GM21737 (cell line): ENCODE results near the gene EVA1A.

ENCODE experiments used
- ATAC-seq: cut with Tn5 transposase; IDR thresholded peaks from one replicate; pipeline ENCODE4 v1.9.1; 2021; ENCODE audit warnings: mild to moderate bottlenecking, moderate library complexity; ENCODE audit not compliant: unreplicated experiment

EVA1A gene

DNA sequence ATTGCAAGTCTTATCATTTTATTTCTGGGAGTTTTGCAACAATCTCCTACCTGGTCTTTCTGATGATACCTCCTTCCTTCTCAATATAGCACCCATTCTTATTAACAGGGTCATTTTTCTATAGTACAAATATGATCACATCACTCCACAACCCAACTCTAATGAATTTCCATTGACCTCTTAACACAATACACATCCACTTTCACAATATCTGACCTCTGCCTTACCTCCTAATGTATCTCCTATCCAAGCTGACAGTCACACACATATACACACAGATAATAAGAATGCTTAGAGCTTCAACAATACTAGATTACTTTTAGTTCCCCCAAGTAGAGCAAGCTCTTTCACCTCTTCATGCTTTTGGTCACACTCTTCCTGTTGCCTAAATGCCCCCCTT is 40.9 kb downstream of the EVA1A start:
- ATAC-seq: no peak

DNA sequence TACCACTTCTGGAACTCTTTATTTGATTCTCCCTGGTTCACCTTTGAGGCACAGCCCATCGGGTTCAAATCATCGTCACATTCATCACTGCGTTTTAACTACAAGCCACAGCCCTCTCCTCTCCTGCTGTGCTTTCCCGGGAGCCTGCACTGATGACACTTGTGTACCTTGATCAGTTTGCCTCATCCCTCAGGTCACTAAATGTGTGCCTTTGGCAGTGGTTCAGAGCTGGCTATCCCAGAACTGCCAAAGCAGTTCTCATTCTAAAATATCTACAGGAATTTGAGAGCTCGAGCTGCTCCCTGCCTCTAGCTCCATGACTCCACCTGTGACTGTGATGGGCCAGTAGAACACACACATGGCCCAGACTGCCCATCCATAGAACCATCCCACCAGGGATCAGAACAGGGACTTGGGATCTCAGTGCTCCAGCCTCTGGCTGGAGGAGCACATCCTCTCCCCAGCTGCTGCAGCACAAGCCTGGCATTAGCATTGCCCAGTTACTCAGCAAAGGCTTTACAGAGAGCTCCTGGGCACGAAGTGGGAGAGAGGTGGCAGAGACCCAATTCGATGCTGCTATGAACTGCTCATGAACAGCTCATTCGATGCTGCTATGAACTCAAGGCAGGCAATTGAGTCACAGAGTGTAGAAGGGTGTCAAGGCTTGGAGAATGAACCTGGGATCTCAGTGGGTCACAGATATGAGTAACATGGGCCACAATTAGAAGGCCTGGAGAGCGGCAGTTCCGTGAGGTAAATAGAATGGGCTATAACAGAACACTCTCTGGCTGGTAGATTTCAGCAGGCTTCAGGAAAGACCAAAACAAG is 41.9 kb downstream of the EVA1A start:
- no peak for ATAC-seq

DNA sequence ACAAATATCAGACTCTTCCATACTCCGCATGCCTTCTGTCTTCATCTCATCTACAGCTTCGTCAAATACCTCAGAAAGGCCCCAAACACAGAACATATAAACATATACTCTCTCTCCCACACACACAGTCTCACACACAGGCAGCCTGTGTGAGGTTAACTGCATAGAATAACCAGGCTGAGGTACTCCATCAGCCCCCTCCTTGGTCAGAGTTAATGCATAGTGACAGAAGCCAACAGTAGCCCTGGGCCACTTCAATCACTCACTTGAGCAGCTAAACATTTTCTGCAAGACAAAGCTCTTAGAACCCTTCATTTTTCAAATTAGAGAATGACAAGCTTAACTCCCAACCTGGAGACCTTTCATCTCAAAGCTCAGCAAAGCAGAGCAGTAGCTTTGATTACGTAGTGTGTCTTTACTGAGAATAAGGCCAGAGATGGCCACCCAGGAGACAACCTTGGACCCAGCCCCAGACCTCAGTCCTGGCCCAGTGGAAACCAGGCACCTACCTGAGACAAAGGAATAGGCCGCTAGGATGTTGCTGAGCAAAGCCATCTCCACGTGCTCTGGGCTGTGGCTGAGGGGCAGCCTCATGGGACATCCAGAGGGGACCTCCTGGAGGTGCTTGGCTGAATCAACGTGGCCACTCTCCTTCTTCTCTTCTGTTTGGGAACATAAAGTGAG is 43.0 kb downstream of the EVA1A start:
- no peak for ATAC-seq

DNA sequence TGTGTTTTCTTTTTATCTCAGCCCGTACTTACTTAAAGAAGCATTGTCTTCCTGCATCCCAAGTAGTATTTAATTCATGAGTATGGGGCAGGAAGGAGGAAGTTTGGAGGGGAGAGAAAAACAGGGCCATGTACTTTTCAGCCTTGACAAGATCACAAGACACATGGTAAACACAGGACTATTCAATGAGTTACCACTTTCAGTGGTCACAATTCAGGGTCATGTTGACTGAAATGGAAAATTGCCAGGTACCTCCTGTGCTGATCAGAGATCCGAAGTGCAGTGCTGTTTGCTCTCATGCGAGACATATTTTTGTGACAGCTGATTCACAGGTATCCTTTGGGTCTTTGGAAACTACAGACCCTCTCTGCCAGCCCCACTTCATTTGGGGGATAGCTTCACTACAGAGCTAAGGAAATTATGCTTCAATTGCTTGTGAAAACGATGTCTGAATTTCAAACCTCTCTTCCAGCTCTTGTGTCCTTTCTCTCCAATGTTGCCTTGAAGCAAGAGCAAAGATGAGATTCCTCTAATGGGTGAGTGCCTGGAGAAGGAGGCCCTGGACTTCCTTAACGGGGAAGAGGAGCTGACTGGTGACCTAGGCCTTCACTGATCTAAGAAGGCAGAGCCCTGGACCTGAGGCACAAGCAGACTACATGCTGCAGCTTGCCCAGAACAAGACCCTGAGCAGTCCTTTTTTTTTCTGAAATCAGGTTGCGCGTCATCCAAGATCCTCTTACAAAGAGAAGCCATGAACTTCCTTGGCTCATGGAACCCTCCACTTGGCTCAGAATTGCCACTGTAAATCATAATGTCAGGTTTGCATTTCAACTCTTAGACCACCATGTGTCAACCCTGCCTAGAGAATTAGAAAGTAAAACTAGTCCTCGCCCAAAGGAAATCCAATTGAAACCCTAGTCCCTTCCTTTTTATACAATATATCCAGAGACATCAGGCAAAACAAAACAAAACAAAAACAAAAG is 44.1 kb downstream of the EVA1A start:
- no peak for ATAC-seq

DNA sequence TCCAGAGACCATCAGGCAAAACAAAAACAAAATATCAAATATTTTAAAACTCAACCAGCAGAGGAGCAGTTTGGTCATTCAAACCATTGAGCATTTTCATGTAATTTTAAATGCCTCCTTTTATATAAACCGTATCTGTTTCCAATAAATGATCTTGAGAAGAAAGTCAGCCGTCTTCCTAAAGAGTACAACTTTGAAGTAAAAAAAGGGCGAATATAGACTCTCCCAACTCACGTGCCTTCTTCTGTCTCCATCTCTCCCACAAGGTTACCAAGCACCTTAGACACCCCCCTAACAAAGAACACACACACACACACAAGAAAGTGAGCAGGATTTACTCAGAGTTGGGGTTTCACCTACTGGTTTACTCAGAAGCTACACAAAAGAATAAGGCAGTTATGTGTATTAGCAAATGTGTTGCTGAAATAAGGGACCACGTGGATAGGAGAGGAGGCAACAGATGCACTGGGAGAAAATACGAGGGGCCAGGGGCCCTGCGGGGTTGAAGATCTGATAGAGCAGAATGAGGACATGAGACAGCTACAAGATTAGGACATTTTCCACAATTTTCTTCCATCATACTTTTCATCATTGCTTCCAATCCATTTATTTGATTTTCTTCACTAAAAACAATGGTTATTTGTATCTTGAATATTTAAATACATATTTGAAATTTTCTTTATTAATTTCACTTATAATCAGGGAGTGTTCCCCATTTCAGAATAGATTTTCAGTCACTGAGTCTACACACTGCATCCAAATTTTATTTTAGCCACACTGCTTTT is 45.0 kb downstream of the EVA1A start:
- ATAC-seq: no peak

DNA sequence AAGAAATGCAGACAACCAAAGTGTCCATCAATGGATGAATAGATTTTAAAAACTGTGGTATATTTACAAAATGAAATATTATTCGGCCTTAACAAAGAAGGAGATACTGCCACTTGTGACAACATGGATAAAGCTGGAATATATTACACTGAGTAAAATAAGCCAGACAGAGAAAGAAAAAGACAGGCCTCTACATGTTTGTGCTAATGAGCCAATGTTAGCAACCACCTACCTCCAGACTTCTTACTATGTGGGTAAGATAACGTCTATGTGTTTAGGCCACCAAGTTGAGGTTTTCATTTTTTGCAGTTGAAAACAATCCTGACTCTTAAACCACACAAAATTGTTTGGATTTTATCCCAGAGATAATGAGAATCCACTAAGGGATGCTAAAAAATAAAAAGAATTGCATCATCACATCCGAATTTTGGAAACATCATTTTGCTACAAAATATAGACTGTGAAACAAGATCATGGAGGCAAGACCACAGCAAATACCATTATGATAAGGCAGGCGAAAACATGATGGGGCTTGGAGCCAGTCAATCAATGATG is 47.0 kb downstream of the EVA1A start:
- ATAC-seq: no peak

DNA sequence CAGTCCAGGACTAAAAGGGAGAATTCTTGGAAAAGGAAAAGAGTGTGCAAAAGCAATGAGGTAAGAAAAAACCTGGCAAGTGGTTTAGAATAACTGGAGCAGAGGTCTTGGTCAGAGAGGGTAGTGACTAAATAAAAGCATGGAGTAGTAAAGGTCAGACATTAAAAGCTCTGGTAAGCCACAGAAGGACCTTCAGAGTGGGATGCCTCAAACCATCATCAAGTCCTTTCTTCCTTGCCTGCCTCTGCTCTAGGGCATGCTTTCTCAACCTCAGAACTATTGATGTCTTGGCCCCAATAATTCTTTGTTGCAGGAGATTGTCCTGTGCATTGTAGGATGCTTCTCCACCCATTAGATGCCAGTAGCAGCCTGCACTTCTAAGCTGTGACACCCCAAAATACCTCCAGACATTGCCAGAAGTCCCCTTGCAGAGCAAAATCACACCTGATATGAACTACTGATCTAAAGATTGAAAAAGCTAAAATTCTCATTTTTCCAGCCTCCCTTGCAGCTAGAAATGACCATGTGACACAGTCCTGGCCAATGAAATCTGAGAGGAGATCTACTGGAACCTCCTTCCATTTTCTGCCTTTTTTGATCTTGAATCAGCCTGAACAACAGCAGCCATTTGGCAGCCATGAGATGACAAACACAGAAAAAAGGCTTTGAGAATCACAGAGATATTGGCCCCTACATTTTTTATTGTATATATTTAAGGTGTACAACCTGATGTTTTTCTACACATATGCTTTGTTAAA is 48.1 kb downstream of the EVA1A start:
- ATAC-seq: no peak

DNA sequence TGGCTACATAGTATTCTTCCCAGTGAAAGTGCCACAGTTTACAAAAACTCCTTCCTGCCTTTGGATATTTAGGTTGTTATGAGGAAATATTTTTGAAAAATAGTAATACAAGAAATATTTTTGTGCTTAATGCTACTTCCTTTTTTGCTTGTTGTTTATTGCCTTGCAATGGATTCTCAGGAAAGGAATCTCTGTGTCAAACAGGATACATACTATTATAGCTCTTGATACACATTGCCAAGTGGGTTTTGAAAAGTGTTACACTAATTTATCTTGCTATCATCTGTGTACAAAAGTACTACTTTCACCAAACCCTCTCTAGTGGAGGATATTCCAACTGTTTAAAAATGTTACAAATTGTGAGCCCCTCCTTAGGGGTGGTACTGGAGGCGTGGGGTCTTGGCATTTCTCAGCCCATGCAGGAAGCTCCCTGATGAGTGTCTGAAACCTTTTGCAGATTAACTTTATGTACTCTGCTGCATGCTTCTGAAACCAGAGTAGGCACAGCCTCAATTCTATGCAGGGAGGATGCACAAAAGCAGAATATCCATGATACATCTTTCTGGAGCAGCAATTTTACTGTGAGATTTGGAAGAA is 54.5 kb downstream of the EVA1A start:
- ATAC-seq: no peak

DNA sequence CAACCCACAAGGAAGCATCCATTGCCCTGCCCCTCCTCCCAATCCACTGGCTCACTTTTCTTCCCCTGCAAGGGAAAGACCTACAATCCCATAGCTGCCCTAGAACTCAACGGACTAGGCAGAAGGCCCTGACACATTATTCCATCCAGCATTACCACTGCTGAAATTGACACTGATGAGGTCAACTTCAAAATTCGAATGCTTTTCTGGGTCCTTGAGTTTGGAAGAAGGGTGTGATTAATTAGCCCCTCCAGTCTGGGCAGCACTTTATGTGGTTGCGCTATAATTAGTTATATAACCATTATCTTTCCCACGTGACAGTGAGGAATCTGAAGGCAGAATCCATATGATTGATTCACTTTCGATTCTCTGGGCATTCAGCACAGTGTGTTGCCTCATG is 55.7 kb downstream of the EVA1A start:
- ATAC-seq: no peak

DNA sequence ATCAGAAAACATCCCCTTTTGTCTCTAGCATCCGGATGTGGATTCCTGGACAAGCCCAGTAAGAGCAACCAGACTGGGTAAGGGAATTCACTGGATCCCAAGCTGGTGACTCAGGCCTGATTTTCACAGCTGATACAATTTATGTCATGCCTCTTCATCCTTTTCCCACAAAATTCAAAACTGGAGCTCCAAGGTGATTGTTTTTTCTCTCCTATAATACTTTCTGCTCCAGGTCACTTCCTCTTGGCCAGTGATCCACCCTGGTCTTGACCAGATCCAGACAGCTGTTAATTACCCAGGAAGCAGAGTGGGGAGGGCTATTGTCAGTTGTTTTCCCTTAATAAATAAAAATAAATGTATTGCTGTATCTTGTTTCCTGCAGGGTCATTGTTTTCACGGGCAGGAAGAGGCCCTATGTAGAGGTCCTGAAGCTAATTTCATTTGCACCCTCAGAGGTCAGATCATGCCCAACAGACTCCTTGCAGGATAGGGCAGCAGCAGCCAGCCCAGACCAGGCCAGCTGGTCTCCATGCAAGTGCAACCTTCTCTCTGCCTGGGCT is 57.6 kb downstream of the EVA1A start:
- ATAC-seq: no peak

DNA sequence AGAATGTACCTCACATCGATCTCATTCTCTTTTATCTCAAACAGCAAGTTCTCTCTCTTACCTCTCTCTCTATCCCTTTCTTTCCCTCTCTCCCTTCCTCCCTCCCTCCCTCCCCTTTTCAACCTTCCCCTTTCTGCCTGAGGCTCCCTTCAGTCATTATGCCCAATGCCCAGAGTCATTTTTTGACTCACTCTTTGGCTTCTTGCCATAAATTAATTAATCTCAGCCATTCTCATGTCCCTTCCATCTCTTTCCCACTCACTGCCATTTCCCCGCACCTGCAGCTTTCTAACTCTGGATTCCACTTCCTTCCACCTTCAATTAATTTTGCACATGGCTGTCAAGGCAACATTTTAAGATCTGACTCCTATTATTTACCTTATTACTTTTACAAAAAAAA is 60.1 kb downstream of the EVA1A start:
- no peak for ATAC-seq

DNA sequence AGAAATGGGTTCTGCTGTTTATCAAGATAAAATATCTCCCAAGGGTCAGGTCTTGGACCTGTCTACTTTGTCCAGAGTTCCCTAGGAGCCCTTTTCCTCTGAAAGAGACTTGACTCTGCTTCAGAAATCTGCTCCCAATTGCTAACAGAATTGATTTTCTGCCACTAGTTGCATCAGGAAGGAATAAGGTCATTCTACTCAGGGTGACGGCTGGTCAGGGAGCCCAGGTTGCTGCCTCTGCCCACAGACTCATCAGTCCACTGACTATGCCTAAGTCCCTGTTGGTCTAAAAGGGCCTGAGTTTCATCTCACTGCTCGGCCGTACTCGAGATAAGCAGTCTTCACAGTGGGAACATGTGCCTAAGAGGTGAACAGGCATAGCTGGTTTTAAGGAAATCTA is 61.2 kb downstream of the EVA1A start:
- no peak for ATAC-seq

DNA sequence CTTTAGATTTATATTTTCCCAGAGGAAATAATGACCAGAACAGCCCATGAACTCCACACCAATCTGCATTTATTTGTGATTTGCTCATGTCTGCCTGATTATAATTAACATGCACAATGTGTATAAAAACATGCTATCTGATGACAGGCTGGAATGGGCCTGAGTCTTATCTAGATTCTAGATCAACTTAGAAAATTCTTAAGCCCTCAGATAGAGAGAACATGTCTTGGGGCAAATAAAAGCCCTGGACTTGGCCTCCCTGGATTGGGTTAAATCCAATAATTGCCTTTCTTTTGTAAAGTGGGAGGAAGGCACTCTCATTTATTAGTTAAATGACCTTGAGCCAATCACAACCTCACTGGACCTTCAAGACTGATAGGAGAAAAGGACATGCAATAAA is 61.8 kb downstream of the EVA1A start:
- ATAC-seq: no peak

DNA sequence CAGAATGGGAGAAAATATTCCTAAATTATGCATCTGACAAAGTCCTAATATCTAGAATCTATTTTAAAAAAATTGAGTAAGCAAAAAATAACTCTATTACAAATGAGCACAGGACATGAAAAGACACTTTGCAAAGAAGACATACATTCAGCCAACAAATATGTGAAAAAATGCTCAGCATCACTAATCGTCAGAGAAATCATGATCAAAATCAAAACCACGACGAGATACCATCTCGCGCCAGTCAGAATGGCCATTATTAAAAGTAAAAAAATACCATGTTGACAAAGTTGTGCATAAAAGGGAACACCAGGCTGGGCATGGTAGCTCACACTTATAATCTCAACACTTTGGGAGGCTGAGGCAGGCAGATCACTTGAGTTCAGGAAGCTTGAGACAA is 63.5 kb downstream of the EVA1A start:
- ATAC-seq: no peak

DNA sequence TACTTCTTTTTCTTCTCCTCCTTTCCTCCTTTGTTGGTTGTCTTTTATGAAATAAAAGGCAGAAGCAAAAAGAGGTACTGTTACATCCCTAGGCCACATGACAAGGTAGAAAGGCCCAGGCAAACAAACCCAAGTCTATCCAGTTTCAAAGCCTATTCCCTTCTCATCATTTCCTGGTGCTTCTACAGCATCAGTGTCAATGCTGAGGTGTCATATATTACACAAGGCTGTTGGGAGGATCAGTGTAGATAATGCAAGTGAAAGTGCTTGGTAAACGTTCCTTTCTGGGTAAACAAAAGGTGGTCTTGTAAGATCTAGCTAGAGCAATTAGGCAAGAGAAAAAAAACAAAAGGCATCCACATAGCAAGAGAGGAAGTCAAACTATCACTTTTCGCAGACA is 64.9 kb downstream of the EVA1A start:
- ATAC-seq: no peak

DNA sequence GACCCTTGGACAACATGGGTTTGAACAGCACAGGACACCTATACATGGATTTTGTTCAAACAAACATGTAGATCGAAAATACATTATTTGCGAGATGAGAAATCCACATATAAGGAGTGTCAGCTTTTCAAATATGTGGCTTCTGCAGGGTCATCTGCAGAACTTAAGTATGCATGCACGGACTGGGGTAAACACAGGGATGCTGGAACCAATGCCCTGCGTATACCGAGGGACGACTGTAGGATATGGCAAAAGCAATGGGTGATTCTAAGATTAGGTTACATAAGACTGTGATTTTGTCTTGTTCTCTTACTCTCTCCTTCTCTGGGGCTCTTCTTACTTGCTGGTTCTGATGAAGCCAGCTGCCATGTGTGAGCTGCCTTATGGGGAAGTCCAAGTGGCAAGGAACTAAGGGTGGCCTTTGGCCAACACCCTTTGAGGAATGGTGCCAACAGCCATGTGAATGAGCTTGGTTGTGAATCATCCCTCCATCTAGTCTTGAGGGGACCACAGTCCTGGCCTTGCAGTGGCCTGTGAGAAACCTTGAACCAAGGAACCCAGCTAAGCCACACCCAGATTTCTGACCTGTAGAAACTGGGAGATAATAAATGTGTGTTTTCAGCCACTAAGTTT is 66.5 kb downstream of the EVA1A start:
- ATAC-seq: no peak

DNA sequence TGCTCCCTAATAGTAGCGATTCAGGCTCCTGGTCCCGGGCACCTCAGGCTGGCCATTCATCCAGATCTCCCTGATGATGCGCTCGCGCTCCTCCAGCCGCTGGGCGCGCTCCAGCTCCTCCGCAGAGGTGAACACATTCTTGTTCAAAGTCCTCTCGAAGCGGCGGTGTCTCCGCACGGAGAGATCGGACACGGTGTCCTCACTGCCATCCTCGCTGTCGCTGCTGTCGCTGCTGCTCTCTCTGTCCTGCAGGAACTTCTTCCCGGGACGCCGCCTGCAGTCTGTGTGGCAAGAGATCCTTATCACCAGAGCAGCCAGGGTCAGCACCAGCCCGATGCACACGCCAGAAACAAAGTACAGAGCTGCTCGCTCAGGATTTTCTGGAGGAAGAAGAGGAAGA is 67.5 kb downstream of the EVA1A start:
- no peak for ATAC-seq

DNA sequence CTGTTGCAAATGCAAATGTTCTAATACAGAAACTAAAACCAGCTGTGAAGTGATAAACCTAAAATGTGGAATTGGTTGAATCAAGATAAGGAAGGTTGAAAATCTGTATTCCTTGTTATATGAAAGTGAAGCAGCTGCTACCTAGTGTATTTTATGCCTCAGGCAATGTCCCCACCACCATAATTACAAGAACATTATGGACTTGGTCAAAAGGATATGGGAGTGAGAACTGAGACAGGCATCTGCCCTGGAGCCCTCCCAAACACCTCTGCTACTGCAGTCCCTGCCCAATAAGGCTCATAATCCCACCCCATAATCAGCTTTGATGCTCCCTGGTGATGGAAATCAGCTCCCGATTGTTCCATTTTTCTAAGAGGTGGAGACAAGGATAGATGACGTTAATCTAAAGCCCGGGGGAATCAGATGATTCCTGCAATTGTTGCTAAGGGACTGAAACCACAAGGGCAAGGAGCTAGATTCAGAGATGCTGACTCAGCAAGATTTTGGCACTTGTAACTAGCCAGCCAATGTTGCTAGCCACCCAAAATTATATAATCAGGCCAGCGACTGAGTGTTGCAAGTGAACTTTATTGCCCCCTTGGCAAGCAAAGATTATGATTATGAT is 69.5 kb downstream of the EVA1A start:
- ATAC-seq: no peak
